Activated T-cell treated with anti-CD3 and anti-CD28 coated beads, Interleukin-2, amount 50 U/mL, for 48 hours (primary cell): ENCODE results near the gene MPZ.
A peak's percentile ranks its signal among the peaks of the same experiment; 100 is the strongest.
"Not testable (repeated sequence)": the region's sequence is repeated elsewhere in the genome, so short reads cannot be mapped to it uniquely, and the experiment has no call there.

Source experiments
- DNase-seq, 2 experiments: peaks; one replicate each; pipeline ENCODE4 v3.0.0-alpha.2; 2020

The MPZ gene

DNA sequence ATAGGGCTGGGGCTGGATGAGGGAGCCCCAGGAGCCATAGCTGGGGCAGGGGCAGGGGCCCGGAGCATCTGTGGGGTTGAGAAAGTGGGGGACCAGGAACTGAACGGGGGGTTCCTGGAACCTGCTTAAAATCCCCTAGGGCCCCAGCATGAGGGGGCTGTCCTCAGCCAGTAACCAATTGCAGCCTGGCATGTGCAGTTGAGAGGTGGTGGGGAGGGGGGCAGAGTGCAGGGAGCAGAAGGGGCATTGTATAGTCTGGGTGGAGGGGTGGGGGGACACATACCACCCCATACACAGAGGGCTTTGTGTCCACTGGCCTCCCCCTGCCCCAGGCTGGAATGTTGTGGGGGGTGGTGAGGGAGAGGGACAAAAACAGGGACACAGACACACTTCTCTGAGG lies at the start of gene MPZ:
MPZ (minus strand) TSS at position 101 of the 400 bp plus-strand sequence; CDS start at position 38, 63 bp downstream.
- DNase-seq = no peak

GRCh38 chr1:161359291-161359690 lies 49.5 kb upstream of the MPZ start:
- no peak for DNase-seq

DNA sequence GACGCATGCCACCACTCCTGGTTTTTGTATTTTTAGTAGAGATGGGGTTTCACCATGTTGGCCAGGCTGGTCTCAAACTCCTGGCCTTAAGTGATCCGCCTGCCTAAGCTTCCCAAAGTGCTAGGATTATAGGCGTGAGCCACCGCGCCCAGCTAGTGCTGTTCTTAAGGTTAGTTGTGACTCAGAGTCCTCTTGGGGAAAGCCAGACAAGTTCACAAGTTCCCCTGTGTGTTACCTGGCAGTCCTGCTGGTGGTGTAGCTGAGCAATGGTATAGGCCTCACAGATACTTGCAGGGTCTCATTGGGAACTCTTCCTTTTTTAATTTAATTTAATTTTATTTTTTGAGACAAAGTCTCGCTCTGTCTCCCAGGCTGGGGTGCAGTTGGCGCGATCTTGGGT lies 47.3 kb upstream of the MPZ start:
- no peak for DNase-seq

- DNase-seq = no peak
Measured at GRCh38 chr1:161351482-161351881, 41.7 kb upstream of the MPZ start.

- no peak for DNase-seq
Measured at GRCh38 chr1:161350671-161351070, 40.9 kb upstream of the MPZ start.

DNA sequence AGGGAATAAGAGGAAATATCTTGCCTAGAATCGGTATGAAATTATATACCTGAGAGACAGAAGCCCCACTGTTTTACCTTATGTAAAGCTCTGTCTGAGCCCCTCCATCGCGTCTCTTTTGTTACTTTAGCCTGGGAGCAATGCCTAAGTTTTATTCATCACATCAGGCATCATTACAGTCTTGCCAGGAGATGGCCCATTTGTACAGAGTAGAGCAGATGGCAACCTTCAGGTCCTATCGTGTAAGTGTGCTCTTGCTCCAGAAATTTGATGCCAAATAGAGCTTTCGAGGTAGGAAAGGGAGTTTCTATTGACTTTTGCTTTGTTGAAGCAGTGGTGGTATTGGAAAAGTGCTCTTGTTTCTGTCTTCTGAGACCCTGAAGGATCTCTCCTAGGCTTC lies 33.1 kb upstream of the MPZ start:
- no peak for DNase-seq

DNA sequence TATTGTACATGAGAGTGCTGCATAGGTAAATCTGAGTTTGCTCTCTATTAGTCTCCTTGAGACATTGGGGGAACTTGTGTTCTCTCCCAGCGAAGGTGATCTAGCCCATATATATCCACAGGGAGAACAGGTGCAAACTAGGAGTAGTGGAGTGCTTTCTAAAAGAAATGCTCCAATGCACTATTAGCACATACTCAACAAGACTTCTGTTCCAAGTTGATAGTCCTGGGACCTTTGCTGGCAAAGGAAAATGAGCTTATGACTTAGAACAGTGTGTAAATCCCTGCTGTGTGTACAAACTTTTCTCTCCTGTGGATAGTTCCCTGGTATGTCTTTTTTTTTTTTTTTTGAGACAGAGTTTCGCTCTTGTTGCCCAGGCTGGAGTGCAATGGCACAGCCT lies 32.4 kb upstream of the MPZ start:
- DNase-seq = no peak

GRCh38 chr1:161335796-161336195 lies 26.0 kb upstream of the MPZ start:
- no peak for DNase-seq

DNA sequence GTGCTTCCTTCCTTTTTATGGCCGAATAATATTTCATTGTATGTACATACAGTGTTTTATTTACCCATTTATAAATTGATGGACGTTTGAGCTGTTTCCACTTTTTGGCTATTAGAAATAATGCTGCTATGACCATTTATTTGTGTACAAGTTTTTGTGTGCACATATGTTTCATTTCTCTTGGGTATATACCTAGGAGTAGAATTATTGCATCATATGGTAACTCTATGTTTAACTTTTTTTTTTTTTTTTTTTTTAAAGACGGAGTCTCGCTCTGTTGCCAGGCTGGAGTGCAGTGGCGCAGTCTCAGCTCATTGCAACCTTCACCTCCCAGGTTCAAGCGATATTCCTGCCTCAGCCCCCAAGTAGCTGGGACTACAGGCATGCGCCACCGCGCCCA lies 23.4 kb upstream of the MPZ start:
- no peak for DNase-seq

GRCh38 chr1:161330346-161330745 lies 20.6 kb upstream of the MPZ start:
- DNase-seq = no peak

- no peak for DNase-seq
Measured at GRCh38 chr1:161324020-161324419, 14.3 kb upstream of the MPZ start.

DNA sequence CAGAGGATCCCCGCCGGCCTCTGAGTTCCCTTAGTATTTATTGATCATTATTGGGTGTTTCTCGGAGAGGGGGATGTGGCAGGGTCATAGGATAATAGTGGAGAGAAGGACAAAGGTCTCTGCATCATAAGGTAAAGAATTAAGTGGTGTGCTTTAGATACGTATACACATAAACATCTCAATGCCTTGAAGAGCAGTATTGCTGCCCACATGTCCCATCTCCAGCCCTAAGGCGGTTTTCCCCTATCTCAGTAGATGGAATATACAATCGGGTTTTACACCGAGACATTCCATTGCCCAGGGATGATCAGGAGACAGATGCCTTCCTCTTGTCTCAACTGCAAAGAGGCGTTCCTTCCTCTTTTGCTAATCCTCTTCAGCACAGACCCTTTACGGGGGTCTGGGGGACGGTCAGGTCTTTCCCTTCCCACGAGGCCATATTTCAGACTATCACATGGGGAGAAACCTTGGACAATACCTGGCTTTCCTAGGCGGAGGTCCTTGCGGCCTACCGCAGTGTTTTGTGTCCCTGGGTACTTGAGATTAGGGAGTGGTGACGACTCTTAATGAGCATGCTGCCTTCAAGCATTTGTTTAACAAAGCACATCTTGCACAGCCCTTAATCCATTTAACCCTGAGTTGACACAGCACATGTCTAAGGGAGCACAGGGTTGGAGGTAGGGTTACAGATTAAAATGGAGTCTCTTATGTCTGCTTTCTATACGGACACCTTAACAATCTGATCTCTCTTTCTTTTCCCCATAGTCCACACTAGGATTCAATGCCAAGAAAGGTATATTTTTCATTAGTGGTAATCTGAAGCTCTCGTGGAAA lies 6.3 kb upstream of the MPZ start:
- not testable (repeated sequence) for DNase-seq

DNA sequence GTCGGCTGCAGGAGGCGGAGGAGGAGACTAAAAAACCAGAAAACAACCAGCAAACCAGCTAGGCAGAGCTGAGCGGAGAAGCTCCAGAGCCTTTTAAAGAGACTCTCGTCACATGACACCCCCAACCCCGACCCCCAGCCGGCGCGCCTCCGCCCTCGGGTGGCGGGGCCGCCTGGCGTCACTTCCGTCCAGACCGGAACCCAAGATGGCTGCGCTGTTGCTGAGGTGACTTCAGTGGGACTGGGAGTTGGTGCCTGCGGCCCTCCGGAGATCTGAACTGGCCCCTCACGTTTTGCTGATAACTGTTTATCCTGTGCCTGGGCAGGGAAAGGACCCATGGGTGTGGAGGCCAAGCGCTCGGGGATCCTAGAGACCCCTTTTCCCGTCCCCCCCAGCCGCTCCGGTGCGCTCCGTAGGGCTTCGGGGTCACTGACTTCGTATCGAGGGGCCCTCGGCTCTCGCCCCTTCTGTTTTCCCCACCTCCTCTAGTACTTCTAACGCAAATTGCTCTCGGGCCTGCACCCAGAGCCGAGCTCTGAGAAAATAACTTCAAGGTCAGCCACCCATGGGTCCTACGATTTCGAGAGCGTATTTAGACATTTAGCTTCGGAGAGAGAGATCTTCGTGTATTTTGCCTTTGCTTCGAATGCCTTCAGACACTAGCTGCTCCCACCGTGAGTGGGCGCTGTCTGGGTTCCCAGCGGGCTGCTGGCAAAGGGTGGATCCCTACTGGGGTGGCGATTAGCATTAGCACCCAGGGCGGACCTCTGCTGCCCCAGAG lies 4.6 kb upstream of the MPZ start, which contains the start of gene SDHC:
SDHC (plus strand) TSS at position 181 of the 781 bp plus-strand sequence; CDS start at position 206, 25 bp downstream.
- peak; percentile 89 to 91 for DNase-seq

DNA sequence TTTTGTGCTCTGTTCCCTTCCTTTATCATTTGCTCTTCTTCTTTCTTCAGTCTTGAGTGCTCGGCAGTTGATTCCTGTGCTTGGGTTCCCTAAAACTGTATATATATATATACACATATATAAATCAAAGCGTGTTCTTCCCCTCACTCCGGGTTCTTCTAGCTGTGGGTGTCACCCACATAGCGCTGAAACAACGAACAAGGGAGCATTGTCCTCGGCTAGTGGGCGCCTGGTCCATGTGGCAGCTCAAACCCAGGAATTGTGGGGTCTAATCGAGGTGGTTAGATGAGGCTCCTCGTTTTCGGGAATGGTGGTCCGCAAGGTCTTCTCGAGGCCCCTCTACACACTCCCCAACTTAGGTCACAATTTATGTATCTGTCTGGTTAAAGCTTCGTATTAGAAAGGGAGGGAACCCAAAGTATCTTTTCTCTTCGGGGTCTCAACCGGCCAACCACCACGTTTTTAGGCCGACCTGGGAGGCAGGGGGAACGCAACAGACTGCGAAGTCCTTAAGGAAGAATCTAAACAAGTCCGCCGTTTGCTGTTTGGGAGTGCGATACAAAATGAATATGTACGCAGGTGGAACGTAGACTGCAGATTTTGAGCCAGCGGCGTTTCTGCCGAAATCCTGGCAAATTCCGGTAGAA lies 3.9 kb upstream of the MPZ start:
- no peak for DNase-seq

DNA sequence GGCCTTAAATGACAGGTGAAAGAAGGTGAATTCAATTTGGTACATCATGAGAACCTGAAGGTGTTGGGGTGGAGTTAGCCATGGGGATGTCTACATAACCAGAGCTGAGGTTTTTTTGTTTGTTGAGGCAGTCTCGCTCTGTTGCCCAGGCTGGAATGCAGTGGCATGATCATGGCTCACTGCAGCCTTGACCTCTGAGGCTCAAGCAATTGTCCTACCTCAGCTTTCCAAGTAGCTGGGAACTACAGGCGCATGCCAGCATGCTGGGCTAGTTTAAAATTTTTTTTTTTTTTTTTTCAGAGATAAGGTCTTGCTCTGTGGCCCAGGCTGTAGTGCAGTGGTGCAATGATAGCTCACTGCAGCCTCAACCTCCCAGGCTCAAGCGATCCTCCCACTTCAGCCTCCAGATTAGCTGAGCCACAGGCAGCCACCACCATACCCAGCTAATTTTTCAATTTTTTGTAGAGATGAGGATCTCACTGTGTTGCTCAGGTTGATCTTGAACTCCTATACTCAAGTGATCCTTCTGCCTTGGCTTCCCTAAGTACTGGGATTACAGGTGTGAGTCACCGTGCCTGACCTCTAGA lies 1.9 kb upstream of the MPZ start:
- no peak for DNase-seq

DNA sequence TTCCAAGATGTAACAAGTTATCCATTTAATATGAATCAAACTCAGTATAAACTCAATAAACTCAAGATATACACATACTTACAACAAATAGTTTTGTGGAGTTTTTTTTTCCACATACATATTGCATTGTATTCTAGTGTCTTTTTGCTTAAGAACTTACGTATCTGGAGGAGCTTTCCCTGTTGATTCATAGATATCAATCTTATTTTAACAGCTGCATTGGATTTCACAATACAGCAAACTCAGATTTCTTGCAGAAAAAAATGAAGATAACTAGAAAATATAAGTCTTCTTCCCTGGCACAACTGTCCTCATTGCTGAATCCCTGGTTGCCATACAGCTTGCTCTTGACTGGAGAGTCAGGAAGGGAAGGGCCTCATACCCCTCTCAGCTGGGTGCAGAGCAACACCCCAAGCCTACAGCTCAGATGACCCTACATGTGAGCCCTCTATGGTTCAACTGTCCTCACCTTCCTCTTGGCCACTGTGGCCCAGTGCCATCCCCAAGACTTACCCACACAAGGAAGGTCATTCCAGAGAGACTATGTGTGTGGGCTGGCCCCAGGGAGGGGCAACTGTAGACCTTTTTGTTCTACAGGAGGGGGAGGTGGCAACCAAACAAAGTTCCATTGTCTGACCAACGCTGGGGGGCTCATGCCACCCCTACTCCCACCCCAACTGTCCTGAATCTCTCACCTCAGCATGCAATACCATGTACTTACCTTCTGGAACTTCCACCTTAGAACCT lies 1.7 kb downstream of the MPZ start:
- no peak for DNase-seq

- peak; percentile 23 to 35 for DNase-seq
Measured at GRCh38 chr1:161307230-161307768, 2.5 kb downstream of the MPZ start.

GRCh38 chr1:161305867-161306519 lies 3.8 kb downstream of the MPZ start:
- DNase-seq = peak; percentile 92

GRCh38 chr1:161304927-161305866 lies 4.6 kb downstream of the MPZ start:
- DNase-seq = peak in 1 of 2 experiments; percentile 22

- no peak for DNase-seq
Measured at GRCh38 chr1:161300478-161300877, 9.3 kb downstream of the MPZ start.
